Right ventricle myocardium inferior (tissue), 1 donor: ENCODE measurements around the gene CRHR1. TPM values are rescaled to one million over a fixed set of nuclear protein-coding genes. Genes with fewer than 3 reads are reported as not detected.

Experiments
- ATAC-seq: fragments of 200-7000 bp; cut with Tn5 transposase; one replicate; pipeline ENCODE4 v1.9.1; 2020; ENCODE audit warnings: mild to moderate bottlenecking, moderate library complexity
- DNase-seq: peaks from one replicate; pipeline ENCODE4 v3.0.0; 2021; ENCODE audit errors: missing footprints
- intact Hi-C: fragments of 100-400 bp; cut with DNase I; formaldehyde crosslinking; loops from one replicate; pipeline ENCODE4 v1.11.0; 2022
- total RNA-seq: library from RNA; stranded (reverse); fragmentation: NEBNext Ultra II Directional; extraction: Animal tissue kit (Norgen Biotek cat#: 25700); gene quantifications from one replicate; pipeline ENCODE4 v1.2.1, GENCODE V29; 2021
- donor health status: DM: no; HTN: yes; CAD: no; lungs with severe emphysema.

The CRHR1 gene
- total RNA-seq, 1 donor from 2014 or later, result not detected

DNA sequence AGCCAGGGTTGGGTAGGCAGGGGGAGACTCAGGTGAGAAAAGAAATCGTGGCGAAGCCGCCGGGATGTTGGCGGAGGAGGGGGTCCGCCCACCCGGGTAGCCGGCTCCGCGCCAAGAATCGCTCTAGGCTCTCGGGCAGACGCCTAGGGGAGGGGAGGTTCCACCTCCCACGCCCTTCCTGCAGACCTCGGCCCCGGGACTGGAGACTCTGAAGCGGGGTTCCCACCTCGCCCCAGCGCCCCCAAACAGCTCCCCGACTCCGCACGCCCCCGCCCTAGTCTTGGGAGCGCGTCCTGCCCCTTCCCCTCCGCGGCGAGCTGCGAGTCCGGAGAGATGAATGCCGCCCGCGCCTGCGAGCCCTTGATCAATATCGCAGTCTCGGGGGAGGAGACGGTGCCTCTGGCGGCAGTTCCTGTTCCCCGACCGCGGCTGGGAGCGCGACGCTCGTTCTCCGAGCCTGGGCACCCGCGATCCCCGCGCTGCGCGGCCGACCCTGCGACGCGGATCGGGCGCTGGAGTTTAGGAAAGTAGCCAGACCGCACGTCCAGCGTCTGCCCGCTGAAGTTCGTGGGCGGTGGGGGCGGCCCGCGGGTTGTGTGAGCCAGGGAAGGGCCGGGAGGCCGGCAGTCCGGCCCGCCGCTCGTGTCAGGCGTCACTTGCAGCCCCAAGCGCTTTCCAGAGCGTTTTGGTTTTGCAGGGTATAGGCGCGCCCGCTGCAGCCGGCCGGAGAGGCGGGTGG is 790 bp downstream of the CRHR1 start:
- intact Hi-C loops, result no loop called here
- DNase-seq (no peak), ATAC-seq (no peak)

DNA sequence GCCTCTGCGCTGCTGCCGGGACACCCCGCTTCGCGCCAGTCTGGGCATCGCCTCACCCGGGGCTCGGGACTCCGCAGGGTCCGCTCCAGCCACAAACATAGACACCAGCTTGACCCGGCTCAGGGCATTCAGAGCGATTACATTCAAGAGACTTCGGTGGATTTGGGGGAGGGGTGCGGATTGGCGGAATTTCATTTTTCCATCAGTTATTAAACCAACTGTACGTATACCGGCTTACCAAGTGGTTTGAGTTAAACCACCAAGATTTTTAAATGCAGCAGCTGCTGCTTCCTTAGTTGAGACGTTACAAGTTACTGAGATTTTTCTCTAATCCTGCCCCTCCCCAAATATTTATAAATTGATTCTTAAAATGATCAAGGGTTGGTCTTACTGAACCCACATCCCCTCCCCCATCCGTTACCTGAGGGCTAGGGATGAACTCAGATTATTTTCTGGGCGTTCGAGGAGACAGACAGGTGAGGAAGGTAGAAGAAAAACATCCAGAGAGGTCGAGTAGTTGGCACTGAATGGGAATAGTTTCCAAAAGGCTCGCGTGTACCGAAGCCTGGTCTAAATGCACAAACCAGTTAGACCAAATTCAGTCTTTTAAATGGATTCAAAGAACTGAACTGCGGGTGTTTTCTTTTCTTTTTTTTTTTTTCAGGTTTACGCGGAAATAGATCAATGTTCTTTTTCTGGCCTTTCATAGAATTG is 1.5 kb downstream of the CRHR1 start:
- DNase-seq (no peak), ATAC-seq (no peak)
- intact Hi-C loops, result no loop called here

DNA sequence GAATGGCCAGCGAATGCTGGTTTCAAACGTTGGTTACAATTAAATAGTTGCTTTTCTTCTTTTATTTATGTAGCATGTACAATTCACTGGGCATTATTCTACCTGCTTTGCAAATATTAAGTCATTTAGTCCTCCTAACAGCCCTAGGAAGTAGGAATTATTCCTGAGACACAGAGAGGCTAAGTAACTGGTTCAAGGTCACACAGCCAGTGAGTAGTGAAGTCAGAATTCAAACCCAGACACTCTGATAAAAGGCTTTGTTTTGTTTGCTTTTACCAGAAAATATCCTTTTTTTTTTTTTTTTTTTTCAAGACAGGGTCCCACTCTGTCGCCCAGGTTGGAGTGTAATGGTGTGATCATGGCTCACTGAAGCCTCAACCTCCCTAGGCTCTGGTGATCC is 2.2 kb downstream of the CRHR1 start:
- DNase-seq (no peak), ATAC-seq (no peak)
- intact Hi-C loops, result no loop called here

DNA sequence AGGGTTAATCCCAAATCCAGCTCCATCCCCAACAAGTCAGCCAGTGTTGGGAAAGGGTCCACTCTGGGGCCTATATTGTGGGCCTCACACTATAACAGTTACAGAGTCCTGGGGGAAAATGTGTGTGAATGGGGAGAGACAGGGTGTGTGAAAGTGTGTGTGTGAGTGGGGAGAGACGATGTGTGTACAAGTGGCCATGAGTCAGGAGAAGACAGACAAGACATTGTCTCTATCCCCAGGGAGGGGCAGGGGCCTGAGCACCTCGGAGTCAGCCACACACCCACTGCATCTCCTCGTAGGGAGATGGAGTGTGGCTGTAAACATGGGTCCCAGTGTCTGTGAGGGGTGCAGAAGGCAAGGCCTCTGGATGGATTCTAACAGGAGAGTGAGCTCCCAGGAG is 2.9 kb downstream of the CRHR1 start:
- intact Hi-C loops, result no loop called here
- ATAC-seq, result no peak

DNA sequence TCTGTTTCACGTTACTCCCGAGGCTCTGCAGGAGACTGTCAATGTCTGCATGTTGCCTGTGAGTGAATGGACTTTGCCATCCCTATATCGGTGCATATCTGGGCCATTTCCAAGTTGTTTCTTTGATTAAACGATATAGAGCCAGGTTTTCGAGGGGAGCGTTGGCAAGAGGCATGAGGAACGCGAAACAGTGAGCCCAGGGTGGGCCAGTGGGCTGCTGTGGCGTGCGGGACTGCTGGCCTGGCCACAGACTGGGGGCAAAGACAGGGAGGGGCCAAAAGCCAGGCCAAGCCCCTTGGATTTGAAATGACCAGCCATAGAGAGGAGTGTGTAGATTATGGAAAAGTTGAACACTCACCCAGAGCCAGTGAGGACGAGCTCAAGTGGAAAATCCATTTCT is 3.5 kb downstream of the CRHR1 start:
- ATAC-seq (no peak), DNase-seq (no peak)
- intact Hi-C loops, result no loop called here

More for the DNA sequence above, 2.9 kb downstream of the CRHR1 start:
- DNase-seq, result no peak

DNA sequence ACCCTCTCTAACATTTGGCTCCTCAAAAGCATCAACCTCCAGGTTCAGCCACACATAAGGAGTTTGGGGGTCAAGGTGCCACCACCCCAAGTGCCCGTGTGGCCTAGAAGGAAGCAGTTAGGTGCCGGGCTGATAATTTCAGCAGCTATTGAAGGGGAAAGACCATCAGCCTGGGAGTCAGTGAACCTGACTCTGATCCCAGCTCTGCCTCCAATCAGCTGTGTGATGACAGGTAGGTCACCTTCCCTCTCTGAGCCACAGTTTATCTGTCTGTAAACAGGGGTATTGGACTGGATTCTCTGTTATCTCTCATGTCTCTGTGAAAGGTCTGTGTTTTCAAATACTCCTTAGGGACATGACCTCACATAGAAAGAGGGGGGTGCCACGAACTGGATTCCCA is 3.9 kb downstream of the CRHR1 start:
- DNase-seq (no peak), ATAC-seq (no peak)
- intact Hi-C loops, result no loop called here

DNA sequence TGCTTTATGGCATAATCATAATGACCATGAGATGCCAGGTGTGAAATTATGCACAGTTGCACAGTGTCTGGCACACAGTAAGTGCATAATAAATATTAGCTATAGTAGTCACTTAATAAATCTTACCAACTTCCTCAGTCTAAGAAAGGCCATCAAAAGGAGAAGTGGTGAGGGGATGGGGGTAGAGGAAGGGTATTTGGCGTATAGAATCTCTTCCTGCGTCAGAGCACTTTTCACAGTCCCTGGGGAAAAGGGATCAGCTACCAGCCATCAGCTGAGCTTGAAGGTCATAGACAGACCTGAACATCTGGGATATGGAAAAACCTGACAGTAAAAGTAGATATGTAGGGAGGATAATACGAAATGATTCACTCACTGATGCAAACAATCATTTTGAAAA is 5.8 kb downstream of the CRHR1 start:
- intact Hi-C loops, result no loop called here
- no peak for ATAC-seq
- DNase-seq, result no peak

DNA sequence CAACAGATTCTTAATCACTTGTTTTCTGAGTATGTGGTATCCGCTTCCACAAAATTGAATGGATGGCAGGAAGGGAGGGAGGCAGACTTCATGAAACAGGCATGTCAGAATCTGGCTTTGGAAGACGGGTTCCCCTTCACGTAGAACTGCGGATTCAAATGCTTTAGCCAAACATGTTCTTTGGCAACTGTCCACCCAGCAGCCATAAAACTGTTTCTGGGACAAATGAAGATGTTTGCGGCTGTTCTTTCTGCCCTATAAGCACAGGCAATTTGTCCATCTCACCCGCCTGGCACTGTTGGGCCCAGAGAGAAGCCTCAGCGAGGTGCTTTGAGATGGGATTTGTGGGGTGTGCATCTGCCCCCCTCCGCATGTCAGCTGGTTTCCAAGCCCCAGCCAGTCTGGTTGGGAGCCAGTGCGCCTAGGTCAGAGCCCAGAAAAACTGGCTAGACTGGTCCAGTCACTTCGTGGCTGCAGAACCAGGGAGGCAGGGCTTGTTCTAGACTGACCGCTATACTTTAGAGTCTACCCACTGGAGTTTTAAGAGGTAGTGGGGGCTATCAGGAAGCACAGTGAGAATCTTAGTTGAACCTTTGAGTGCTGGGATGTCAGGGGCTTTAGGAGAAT is 6.3 kb downstream of the CRHR1 start:
- no peak for DNase-seq
- no peak for ATAC-seq
- intact Hi-C loops, result no loop called here

DNA sequence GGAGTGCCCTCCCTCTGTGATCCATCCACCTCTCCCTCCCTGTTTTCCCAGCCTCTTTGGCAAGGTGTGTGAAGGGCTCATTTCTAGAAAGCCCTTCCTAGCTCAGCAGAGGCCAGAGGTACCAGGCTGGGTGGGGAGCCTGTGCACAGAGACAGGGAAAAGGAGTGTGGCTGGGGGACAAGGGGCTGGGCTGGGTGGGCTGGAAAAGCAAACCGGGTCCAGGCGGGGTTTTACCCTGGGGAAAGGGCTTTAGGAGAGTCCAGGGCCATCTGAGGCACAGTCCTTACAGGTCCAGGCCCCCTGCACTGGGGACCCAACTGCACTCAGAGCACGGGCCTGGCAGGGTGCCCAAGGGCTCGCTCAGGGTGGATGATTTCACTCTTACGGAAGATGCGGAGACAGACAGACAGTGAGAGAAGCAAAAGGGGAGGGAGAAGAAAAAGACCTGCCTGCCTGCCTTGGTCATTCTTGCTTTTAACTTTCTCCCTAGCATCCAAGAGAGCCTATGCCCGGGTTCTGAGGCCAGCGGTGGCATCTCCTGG is 7.0 kb downstream of the CRHR1 start:
- no peak for ATAC-seq
- intact Hi-C loops, result no loop called here

DNA sequence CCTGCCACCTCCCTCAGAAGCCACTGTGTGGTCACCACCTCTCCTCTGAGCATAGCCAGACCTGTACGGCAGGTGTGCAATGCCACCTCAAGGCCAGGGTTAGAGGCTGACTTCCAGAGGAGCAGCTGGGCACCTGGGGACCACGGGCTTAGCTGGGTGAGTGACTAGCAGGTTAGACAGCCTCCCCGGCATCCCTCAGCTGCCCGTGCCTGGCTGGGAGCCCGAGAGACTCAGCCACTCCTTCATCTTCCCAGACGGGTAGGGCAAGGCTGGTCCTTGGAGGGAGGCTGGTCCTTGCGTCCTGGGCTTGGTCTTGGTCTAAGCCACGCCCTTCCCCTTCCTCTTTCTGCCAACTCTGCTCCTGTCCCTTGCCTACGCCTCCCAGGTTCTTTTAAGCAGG is 7.8 kb downstream of the CRHR1 start:
- DNase-seq (no peak), ATAC-seq (no peak)
- intact Hi-C loops, result no loop called here

More for the DNA sequence above, 7.0 kb downstream of the CRHR1 start:
- no peak for DNase-seq

DNA sequence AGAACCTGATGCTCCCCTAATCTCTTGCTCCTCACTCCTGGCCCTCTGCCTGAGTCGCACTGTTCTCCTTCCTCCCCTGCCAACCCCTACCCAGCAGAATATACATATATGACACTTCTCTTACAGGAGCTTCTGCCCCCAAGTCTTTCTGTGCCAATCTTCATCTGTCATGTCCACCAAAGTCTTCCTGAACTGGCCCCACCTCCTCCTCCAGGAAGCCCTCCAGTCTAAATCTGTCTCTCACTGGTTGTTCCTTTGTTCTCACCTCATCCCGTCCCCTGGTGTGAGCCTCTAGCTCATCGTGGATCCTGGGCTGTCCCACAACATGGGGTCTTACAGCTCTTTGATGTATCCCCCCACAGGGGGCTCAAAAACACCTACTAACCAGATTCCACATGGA is 8.3 kb downstream of the CRHR1 start:
- intact Hi-C loops, result no loop called here
- DNase-seq, result no peak
- no peak for ATAC-seq

DNA sequence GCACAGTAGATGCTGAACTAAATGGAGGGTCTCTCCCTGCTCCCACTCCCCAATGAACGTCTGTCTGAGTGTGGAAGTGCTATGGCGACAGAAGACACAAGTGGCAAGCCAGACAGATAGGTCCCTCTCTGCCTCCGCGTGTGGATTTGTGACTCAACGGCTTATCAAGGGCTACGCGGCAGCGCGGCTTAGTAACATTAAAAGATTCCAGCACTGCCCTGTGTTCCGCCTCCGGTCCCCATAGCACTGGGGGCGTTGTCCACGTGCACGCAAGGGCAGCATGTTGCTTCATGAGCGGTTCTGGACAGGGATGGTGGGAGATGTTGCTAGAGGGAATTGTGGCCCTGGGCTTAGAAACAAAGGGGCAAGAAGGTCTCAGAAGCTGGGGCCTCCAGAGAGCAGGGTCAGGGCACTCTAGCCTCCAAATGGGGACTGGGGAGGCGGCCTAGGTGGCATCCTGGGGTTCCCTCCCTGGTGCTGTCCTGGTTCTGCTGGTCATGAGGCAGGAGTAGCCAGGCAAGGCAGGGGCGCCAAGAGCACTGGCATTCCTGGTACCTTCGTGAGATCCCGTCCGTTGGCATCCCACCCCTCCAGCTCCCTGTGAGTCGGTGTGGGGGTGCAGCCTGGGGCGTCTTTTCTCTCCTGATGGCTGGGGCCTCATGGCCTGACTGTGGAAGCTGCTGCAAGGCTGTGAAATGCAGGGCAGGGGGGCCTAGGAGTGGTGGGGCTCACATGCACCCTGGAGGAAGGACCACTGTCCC is 9.1 kb downstream of the CRHR1 start:
- DNase-seq (no peak), ATAC-seq (no peak)

DNA sequence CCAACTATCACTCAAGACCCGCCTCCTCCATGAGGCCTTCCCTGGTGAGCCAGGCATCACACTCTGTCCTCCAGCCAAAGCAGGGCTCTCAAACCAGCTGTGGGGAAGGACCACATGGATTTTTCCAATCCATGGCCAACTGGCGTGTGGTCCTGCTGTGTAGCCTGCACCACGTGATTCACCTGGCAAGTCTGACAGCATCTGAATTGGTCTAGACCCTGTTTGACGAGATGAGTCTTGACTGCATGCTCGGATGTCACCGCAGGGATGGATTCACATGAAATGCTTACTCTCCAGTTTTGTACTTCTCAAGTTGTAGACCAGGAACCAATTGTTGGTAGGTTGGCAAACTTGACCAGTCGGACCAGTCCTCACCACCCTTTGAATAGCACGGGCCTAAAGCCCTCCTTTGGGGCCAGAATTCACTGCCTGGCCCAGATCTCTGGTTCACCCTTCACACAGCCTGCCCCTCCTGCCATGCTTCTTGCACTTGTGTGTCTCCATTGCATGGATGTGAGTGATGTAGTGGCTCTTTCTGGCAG is 9.9 kb downstream of the CRHR1 start:
- intact Hi-C loops, result no loop called here
- ATAC-seq (no peak), DNase-seq (no peak)

More for the DNA sequence above, 9.1 kb downstream of the CRHR1 start:
- intact Hi-C loops, result no loop called here

DNA sequence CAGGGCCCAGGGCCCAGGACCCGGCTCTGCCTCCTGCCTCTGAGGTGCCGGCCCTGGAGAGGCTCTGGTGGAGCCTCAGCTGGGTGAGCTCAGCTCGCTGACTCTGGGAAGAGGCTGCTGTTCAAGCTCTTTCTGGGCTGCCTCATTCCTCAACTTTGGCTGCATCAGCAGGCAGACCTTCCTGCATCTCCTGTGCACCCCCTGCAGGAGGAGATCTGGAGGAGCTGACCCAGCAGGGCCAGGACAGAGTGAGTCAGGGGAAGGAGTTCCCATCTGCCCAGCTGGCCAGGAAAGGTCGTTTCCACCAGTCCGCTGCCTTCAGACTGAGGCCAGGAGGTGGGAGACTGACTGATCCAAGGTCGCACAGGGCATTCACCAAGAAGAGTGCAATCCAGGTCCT is 10.7 kb downstream of the CRHR1 start:
- intact Hi-C loops, result no loop called here
- DNase-seq, result no peak
- no peak for ATAC-seq

DNA sequence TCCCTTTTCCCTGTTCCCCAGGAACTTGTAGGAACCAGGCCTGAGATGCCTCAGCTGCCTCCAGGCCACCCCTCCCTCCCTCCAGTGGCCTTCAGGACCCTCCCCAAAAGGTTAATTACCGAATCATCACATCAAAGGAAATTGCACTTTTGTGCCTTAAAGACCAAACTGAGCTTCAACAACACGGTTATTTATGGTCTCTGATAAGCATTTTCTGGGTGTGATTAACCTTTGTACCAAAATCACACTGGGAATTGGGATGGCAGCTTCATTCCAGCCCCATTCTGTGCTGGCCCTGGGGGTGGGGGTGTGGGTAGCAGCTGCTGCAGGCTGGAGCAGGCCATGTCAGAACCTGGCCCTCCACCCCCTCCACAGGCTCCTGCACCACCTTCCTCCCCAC is 16.7 kb downstream of the CRHR1 start:
- intact Hi-C loops, result no loop called here
- no peak for ATAC-seq
- DNase-seq, result no peak

DNA sequence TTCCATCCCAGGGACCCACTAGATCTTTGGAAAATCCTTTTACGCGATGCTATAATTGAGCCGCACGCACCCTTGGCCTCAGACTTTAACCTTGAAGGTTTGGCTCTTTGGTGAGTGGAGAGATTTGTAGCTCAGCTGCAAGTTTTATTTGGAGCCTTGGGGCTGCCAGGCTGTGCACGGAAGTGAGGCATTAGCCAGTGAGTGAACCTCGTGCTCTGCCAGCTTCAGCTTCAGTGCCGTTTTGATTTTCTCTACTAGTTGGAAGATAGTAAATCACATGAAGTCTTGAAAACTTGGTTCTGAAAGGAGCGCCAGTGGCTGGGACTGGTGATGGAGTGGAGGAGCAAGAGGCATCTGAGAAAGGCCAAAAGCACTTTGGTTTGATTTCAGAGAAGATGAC is 17.3 kb downstream of the CRHR1 start:
- DNase-seq (no peak), ATAC-seq (no peak)
- intact Hi-C loops, result no loop called here

DNA sequence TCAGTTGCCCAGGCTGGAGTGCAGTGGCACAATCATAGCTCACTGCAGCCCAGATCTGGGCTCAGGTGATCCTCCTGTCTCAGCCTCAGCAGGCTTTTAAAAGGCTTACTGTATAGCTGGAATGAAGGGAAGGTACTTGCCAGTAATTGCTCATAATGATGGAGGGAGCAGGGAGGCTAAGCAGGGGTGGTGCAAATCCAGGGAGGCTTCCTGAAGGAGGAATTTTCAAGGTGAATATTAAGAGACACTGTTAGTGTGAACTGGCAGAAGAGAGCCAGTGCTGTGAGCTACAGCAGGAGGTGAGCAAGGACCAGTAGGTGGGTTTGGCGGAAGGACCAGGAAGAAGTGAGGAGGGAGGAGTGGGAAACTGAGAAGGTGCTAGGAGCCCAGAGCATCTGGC is 24.7 kb downstream of the CRHR1 start:
- DNase-seq (no peak), ATAC-seq (no peak)
- intact Hi-C loops, result no loop called here

DNA sequence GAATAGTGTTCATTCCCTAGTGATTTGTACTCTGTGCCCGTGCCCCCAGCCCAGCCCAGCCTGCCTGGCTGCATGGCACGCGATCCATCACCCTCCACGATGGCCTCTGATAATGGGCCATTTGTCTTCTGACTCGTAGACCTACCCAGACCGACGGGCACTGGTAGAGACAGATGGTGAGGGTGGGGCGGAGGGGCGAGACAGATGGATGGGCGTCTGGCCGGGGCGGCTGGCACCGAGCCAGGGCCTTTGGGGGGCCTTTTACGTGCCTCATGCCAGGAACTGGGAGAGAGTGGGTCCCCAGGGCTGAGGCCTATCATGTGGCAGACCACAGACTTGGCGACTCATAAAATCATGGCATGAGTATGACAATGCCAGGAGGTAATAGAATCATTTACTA is 25.4 kb downstream of the CRHR1 start:
- ATAC-seq, result no peak
- intact Hi-C loops, result no loop called here
- no peak for DNase-seq

DNA sequence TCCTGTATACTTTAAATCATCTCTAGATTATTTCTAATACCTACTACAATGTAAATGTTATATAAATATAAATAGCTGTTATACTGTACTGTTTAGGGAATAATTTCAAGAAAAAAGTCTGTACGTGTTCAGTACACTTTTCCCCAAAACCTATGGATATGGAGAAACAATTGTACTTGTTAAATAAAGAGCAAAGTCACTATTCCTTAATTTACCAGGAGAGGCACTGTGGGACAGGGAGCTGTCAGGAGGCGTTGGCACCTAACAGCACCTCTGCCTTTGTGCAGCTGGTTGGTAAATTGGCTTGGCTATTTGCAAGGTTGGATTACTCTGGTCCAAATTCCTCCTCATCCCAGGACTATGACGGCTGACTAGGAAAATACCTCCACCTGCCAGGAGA is 28.0 kb downstream of the CRHR1 start:
- ATAC-seq (no peak), DNase-seq (no peak)
- intact Hi-C loops, result no loop called here
